SH-SY5Y (cell line): ENCODE results near the gene DMRTC2.

Experiments used
- GATA2 ChIP-seq: IDR thresholded peaks from 2 replicates; pipeline ENCODE4 v1.6.1; 2011; ENCODE audit warnings: mild to moderate bottlenecking, low read depth, low read length
- GATA3 ChIP-seq: IDR thresholded peaks from 2 replicates; pipeline ENCODE4 v1.6.1; 2011; ENCODE audit warnings: low read depth, mild to moderate bottlenecking, low read length, moderate library complexity

- TF ChIP-seq GATA3 = no peak
- TF ChIP-seq GATA2 = no peak
Observed at GRCh38 chr19:41860419-41861115, 15.7 kb downstream of the DMRTC2 start.
